BLaER1 (cell line): ENCODE results near the gene EXTL1.

ENCODE experiments used
- H3K27ac ChIP-seq: shearing (Covaris generic); formaldehyde crosslinking; 2 replicates; pipeline ENCODE4 v1.8.1; 2022
- H3K27me3 ChIP-seq: shearing (Covaris generic); formaldehyde crosslinking; 2 replicates; pipeline ENCODE4 v1.8.1; 2022
- H3K36me3 ChIP-seq: shearing (Covaris generic); formaldehyde crosslinking; 2 replicates; pipeline ENCODE4 v1.8.1; 2022
- H3K4me1 ChIP-seq: shearing (Covaris generic); formaldehyde crosslinking; 2 replicates; pipeline ENCODE4 v1.8.1; 2022
- H3K4me2 ChIP-seq: shearing (Covaris generic); formaldehyde crosslinking; 2 replicates; pipeline ENCODE4 v1.8.1; 2022
- H3K4me3 ChIP-seq: shearing (Covaris generic); formaldehyde crosslinking; 2 replicates; pipeline ENCODE4 v1.8.1; 2022
- H3K9ac ChIP-seq: shearing (Covaris generic); formaldehyde crosslinking; 2 replicates; pipeline ENCODE4 v1.8.1; 2022
- H3K9me3 ChIP-seq: shearing (Covaris generic); formaldehyde crosslinking; 2 replicates; pipeline ENCODE4 v1.8.1; 2022
- H4K20me1 ChIP-seq: shearing (Covaris generic); formaldehyde crosslinking; 2 replicates; pipeline ENCODE4 v1.8.1; 2022
- Cebpa-rat ChIP-seq: shearing (Covaris generic); IDR thresholded peaks from 2 replicates; pipeline ENCODE4 v1.8.1; 2022

EXTL1 gene

GRCh38 chr1:25996966-25997827 lies 24.4 kb upstream of the EXTL1 start:
- Histone ChIP-seq H3K27ac (peak overlapping the region; percentile 93), H3K36me3 (no peaks in the 10 kb centered on the region), H3K9me3 (no peaks in the 10 kb centered on the region), H3K27me3 (no peaks in the 10 kb centered on the region), H4K20me1 (no peaks in the 10 kb centered on the region), H3K4me1 (peaks cover 45% of the 10 kb centered on the region), H3K4me2 (peak overlapping the region; percentile 88), H3K9ac (peak overlapping the region; percentile 87), H3K4me3 (peak overlapping the region; percentile 75)
- TF ChIP-seq Cebpa-rat = peak; percentile 97

GRCh38 chr1:25997828-25998761 lies 23.5 kb upstream of the EXTL1 start, which contains the start of gene PAFAH2:
TSS of gene PAFAH2 (minus strand) at chr1:25998063. CDS start at chr1:25990816, 7,247 bp downstream.
- Histone ChIP-seq H3K36me3 (no peaks in the 10 kb centered on the region), H3K4me2 (peak within 1 kb of the TSS; percentile 88), H3K9me3 (no peaks in the 10 kb centered on the region), H3K27ac (peak within 1 kb of the TSS; percentile 93), H3K9ac (peak within 1 kb of the TSS; percentile 87), H3K4me3 (peak within 1 kb of the TSS; percentile 75), H3K27me3 (no peaks in the 10 kb centered on the region), H3K4me1 (peaks cover 39% of the 10 kb centered on the region), H4K20me1 (no peaks in the 10 kb centered on the region)
- TF ChIP-seq Cebpa-rat = no peak

GRCh38 chr1:25999041-25999800 lies 22.4 kb upstream of the EXTL1 start:
- TF ChIP-seq Cebpa-rat = no peak
- no peak overlapping the region for H3K4me3 ChIP-seq
- H3K4me2 ChIP-seq = peak overlapping the region; percentile 74; the same call in 1 of the 2 replicates
- H3K4me1 ChIP-seq = peaks cover 33% of the 10 kb centered on the region
- H3K27me3 ChIP-seq = no peaks in the 10 kb centered on the region
- no peaks in the 10 kb centered on the region for H4K20me1 ChIP-seq
- H3K9ac ChIP-seq = no peak overlapping the region
- H3K27ac ChIP-seq = no peak overlapping the region; the same call in 1 of the 2 replicates
- H3K9me3 ChIP-seq = no peaks in the 10 kb centered on the region
- no peaks in the 10 kb centered on the region for H3K36me3 ChIP-seq

GRCh38 chr1:26003262-26003661 lies 18.3 kb upstream of the EXTL1 start:
- Histone ChIP-seq H4K20me1 (no peaks in the 10 kb centered on the region), H3K36me3 (no peaks in the 10 kb centered on the region), H3K4me3 (no peak overlapping the region), H3K27me3 (no peaks in the 10 kb centered on the region), H3K4me2 (no peak overlapping the region), H3K27ac (no peak overlapping the region), H3K9ac (no peak overlapping the region), H3K9me3 (no peaks in the 10 kb centered on the region), H3K4me1 (peaks cover 25% of the 10 kb centered on the region)
- peak; percentile 78 for TF ChIP-seq Cebpa-rat

- Histone ChIP-seq H3K4me3 (no peak overlapping the region), H3K36me3 (no peaks in the 10 kb centered on the region), H3K27me3 (no peaks in the 10 kb centered on the region), H4K20me1 (no peaks in the 10 kb centered on the region), H3K9me3 (no peaks in the 10 kb centered on the region), H3K9ac (no peak overlapping the region), H3K4me2 (no peak overlapping the region), H3K27ac (no peak overlapping the region), H3K4me1 (peaks cover 20% of the 10 kb centered on the region)
- no peak for TF ChIP-seq Cebpa-rat
Observed at GRCh38 chr1:26003756-26004155, 17.8 kb upstream of the EXTL1 start.

GRCh38 chr1:26005434-26006105 lies 16.0 kb upstream of the EXTL1 start:
- Histone ChIP-seq H3K36me3 (no peaks in the 10 kb centered on the region), H3K4me3 (no peak overlapping the region), H3K27ac (no peak overlapping the region), H4K20me1 (no peaks in the 10 kb centered on the region), H3K27me3 (no peaks in the 10 kb centered on the region), H3K4me1 (peaks cover 23% of the 10 kb centered on the region), H3K9me3 (no peaks in the 10 kb centered on the region), H3K4me2 (no peak overlapping the region), H3K9ac (no peak overlapping the region)
- TF ChIP-seq Cebpa-rat = no peak

GRCh38 chr1:26006710-26007109 lies 14.9 kb upstream of the EXTL1 start:
- no peak for TF ChIP-seq Cebpa-rat
- Histone ChIP-seq H3K4me2 (no peak overlapping the region), H3K4me3 (no peak overlapping the region), H3K36me3 (no peaks in the 10 kb centered on the region), H3K9me3 (no peaks in the 10 kb centered on the region), H3K27ac (no peak overlapping the region), H3K27me3 (no peaks in the 10 kb centered on the region), H3K4me1 (peaks cover 23% of the 10 kb centered on the region), H4K20me1 (no peaks in the 10 kb centered on the region), H3K9ac (no peak overlapping the region)

- Histone ChIP-seq H3K4me1 (peaks cover 28% of the 10 kb centered on the region), H3K9ac (no peak overlapping the region), H3K27ac (no peak overlapping the region), H3K9me3 (no peaks in the 10 kb centered on the region), H3K36me3 (no peaks in the 10 kb centered on the region), H4K20me1 (no peaks in the 10 kb centered on the region), H3K27me3 (no peaks in the 10 kb centered on the region), H3K4me2 (no peak overlapping the region), H3K4me3 (no peak overlapping the region)
- TF ChIP-seq Cebpa-rat = no peak
Observed at GRCh38 chr1:26009796-26010447, 11.7 kb upstream of the EXTL1 start.
